Spinal cord (tissue), 10 donors: Measurements from ENCODE around the gene SGK1. TPM values are rescaled to one million over a fixed set of nuclear protein-coding genes. Genes with fewer than 3 reads are reported as not detected.

Source experiments
- DNase-seq, 6 donors: peaks; one replicate each; pipeline versions ENCODE4 v3.0.0 to v3.0.0-alpha.2; 2013 to 2015; ENCODE audit warnings: low spot score in 6 of 6, low read depth in 4 of 6
- H3K27ac ChIP-seq: one replicate; pipeline ENCODE4 v1.5.1; 2013; ENCODE audit warnings: low read depth, low read length, control low read depth
- H3K27me3 ChIP-seq: one replicate; pipeline ENCODE4 v1.6.1; 2013; ENCODE audit warnings: low read length; ENCODE audit not compliant: control insufficient read depth, insufficient read depth
- H3K36me3 ChIP-seq: one replicate; pipeline ENCODE4 v1.6.1; 2013; ENCODE audit warnings: low read length; ENCODE audit not compliant: control insufficient read depth, insufficient read depth
- H3K4me1 ChIP-seq: one replicate; pipeline ENCODE4 v1.6.1; 2013; ENCODE audit warnings: low read length; ENCODE audit not compliant: control insufficient read depth, insufficient read depth
- H3K4me3 ChIP-seq: one replicate; pipeline ENCODE4 v1.5.1; 2013; ENCODE audit warnings: low read depth, low read length, control low read depth
- H3K9me3 ChIP-seq: one replicate; pipeline ENCODE4 v1.6.1; 2013; ENCODE audit warnings: low read length; ENCODE audit not compliant: control insufficient read depth, insufficient read depth
- WGBS: methylation state at CpG from one replicate; pipeline ENCODE4 v1.1.5; 2013; ENCODE audit warnings: missing lambda C conversion rate; ENCODE audit not compliant: insufficient coverage; 5-methylcytosine and 5-hydroxymethylcytosine counted together
- polyA plus RNA-seq, 2 donors: library from polyadenylated mRNA; unstranded; fragments of 120-200 nt; gene quantifications; one replicate each; pipeline ENCODE4 v1.2.1, GENCODE V29; 2013; ENCODE audit not compliant: insufficient read length in 2 of 2
- small RNA-seq: library from RNA; depleted of rRNA; stranded (forward); fragments of <200 nt; gene quantifications from one replicate; pipeline ENCODE3, GENCODE V24; 2014; ENCODE audit warnings: low replicate concordance
- total RNA-seq, 2 donors: library from RNA; depleted of rRNA in 1 of 2; stranded (reverse); fragments of 120-200 nt in 1 of 2; fragments of >200 nt in 1 of 2; gene quantifications; one replicate each; pipeline versions ENCODE4 v1.2.3 to v1.2.4, GENCODE V29; 2013 to 2014
- donor health status: healthy.

Gene SGK1
- total and polyA plus RNA-seq, 4 donors, result 97.8 to 258 (median 152) TPM

GRCh38 chr6:134132494-134133141 lies 185.3 kb downstream of the SGK1 start:
- no peaks in the 10 kb centered on the region for H3K36me3 ChIP-seq
- peak in 1 of 6 donors; percentile 28 for DNase-seq
- H3K4me3 ChIP-seq, result no peak overlapping the region
- no peaks in the 10 kb centered on the region for H3K27me3 ChIP-seq
- H3K9me3 ChIP-seq, result no peaks in the 10 kb centered on the region
- no CpG with 5 or more reads among the region's 3 CpGs for WGBS
- H3K27ac ChIP-seq, result no peak overlapping the region
- no peaks in the 10 kb centered on the region for H3K4me1 ChIP-seq

- no peaks in the 10 kb centered on the region for H3K9me3 ChIP-seq
- WGBS, result 100% methylated on average over 1 of the region's 4 CpGs
- no peaks in the 10 kb centered on the region for H3K27me3 ChIP-seq
- H3K4me1 ChIP-seq, result no peaks in the 10 kb centered on the region
- H3K36me3 ChIP-seq, result no peaks in the 10 kb centered on the region
- H3K4me3 ChIP-seq, result no peak overlapping the region
- H3K27ac ChIP-seq, result no peak overlapping the region
- DNase-seq, result no peak
Observed at GRCh38 chr6:134131530-134132139, 186.3 kb downstream of the SGK1 start.

GRCh38 chr6:134128146-134128545 lies 189.8 kb downstream of the SGK1 start:
- H3K4me1 ChIP-seq, result no peaks in the 10 kb centered on the region
- DNase-seq, result no peak
- no peak overlapping the region for H3K27ac ChIP-seq
- H3K9me3 ChIP-seq, result no peaks in the 10 kb centered on the region
- H3K27me3 ChIP-seq, result no peaks in the 10 kb centered on the region
- no peak overlapping the region for H3K4me3 ChIP-seq
- H3K36me3 ChIP-seq, result no peaks in the 10 kb centered on the region
- WGBS, result no CpG with 5 or more reads among the region's 1 CpG

GRCh38 chr6:134123666-134124208 lies 194.2 kb downstream of the SGK1 start:
- DNase-seq, result peak in 3 of 6 donors; percentile 48 to 85 (median 70)
- H3K9me3 ChIP-seq, result no peaks in the 10 kb centered on the region
- H3K4me3 ChIP-seq, result no peak overlapping the region
- WGBS, result no CpG with 5 or more reads among the region's 5 CpGs
- H3K27me3 ChIP-seq, result no peaks in the 10 kb centered on the region
- no peak overlapping the region for H3K27ac ChIP-seq
- H3K36me3 ChIP-seq, result no peaks in the 10 kb centered on the region
- no peaks in the 10 kb centered on the region for H3K4me1 ChIP-seq

GRCh38 chr6:134122775-134123174 lies 195.1 kb downstream of the SGK1 start:
- 100% methylated on average over 1 of the region's 1 CpG for WGBS

GRCh38 chr6:134119486-134119885 lies 198.4 kb downstream of the SGK1 start:
- Histone ChIP-seq H3K27me3 (no peaks in the 10 kb centered on the region), H3K4me1 (peaks cover 12% of the 10 kb centered on the region), H3K27ac (no peak overlapping the region), H3K4me3 (no peak overlapping the region), H3K36me3 (no peaks in the 10 kb centered on the region), H3K9me3 (no peaks in the 10 kb centered on the region)
- no peak for DNase-seq

More at GRCh38 chr6:134122775-134123174, 195.1 kb downstream of the SGK1 start:
- Histone ChIP-seq H3K27me3 (no peaks in the 10 kb centered on the region), H3K27ac (no peak overlapping the region), H3K4me3 (no peak overlapping the region), H3K4me1 (no peaks in the 10 kb centered on the region), H3K9me3 (no peaks in the 10 kb centered on the region), H3K36me3 (no peaks in the 10 kb centered on the region)
- DNase-seq, result no peak

Small RNA genes lying within 50 kb of the gene (small RNA-seq; reads per million reads assigned to genes)
- gene RF00019 (not detected), gene RN7SL408P (0.24 reads per million, percentile 16 among the genes with 10 or more reads in this experiment), gene RNA5SP218 (0.89 reads per million, percentile 76 among the genes with 10 or more reads in this experiment), gene RPS29P32 (not detected)
